ENCODE measurements around the gene SFTPB.

The SFTPB gene

GRCh38 chr2:85712849-85713612, 45.0 kb upstream of the SFTPB start:
- no peak for DNase-seq (ENCODE audit: extremely low spot score)
- TF ChIP-seq LEF1 (IDR thresholded peaks at IDR 0.05; ENCODE audit: borderline replicate concordance) (no peak), ZNF384 (IDR thresholded peaks at IDR 0.05) (no peak), NFRKB (IDR thresholded peaks at IDR 0.05) (no peak), CTBP1 (IDR thresholded peaks at IDR 0.05; ENCODE audit: borderline replicate concordance) (no peak), FOXK2 (IDR thresholded peaks at IDR 0.05) (no peak), BHLHE40 (IDR thresholded peaks at IDR 0.05; ENCODE audit: borderline replicate concordance) (no peak), TARDBP (IDR thresholded peaks at IDR 0.05) (no peak), HDGF (IDR thresholded peaks at IDR 0.05; ENCODE audit: borderline replicate concordance) (no peak), ARNT (IDR thresholded peaks at IDR 0.05) (no peak), L3MBTL2 (conservative IDR thresholded peaks at IDR 0.05) (no peak), ELF4 (IDR thresholded peaks at IDR 0.05) (no peak), SP1 (IDR thresholded peaks at IDR 0.05) (no peak), FOXA1 (IDR thresholded peaks at IDR 0.05) (no peak), FOXM1 (IDR thresholded peaks at IDR 0.05; ENCODE audit: borderline replicate concordance) (no peak), SUZ12 (IDR thresholded peaks at IDR 0.05) (no peak)
- TF ChIP-seq, protein P1, sequence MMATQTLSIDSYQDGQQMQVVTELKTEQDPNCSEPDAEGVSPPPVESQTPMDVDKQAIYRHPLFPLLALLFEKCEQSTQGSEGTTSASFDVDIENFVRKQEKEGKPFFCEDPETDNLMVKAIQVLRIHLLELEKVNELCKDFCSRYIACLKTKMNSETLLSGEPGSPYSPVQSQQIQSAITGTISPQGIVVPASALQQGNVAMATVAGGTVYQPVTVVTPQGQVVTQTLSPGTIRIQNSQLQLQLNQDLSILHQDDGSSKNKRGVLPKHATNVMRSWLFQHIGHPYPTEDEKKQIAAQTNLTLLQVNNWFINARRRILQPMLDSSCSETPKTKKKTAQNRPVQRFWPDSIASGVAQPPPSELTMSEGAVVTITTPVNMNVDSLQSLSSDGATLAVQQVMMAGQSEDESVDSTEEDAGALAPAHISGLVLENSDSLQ (IDR thresholded peaks at IDR 0.05) = no peak
- ChIA-PET CTCF (interaction anchor here (0.9 kb wide), 1 partner anchor 55 kb away, joined by 3 read pairs; no protein-coding TSS in a partner anchor), POLR2A (no interaction called here)

DNA sequence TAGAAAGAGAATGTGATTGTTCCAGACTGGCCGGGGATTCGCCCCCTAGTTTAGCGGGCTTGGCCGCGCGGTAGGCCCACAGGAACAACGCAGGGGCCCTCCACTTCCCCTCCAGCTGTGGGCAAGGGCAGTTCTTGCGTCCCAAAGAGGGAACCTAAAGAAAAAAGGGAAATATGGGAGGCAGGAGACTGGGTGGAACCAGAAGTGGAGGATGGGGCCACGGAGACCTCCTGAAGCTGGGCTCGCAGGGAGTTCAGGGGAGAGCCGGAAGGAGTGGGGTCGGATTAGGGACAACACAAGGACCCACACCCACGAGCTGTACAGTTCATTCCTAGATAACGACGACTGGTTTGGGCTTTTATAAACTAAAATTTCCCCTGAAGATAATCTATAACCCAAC, 44.3 kb upstream of the SFTPB start:
- CTCF ChIA-PET = no interaction called here
- TF ChIP-seq FOXA1 (IDR thresholded peaks at IDR 0.05) = no peak
- TF ChIP-seq L3MBTL2 (conservative IDR thresholded peaks at IDR 0.05) = no peak
- no peak for DNase-seq (ENCODE audit: extremely low spot score)
- POLR2A ChIA-PET = no interaction called here

GRCh38 chr2:85711578-85712060, 43.6 kb upstream of the SFTPB start:
- ChIA-PET CTCF (no interaction called here), POLR2A (no interaction called here)
- no peak for DNase-seq (ENCODE audit: extremely low spot score)
- TF ChIP-seq FOXK2 (IDR thresholded peaks at IDR 0.05) (no peak), BHLHE40 (IDR thresholded peaks at IDR 0.05; ENCODE audit: borderline replicate concordance) (no peak), TARDBP (IDR thresholded peaks at IDR 0.05) (no peak), SP1 (IDR thresholded peaks at IDR 0.05) (no peak), LEF1 (IDR thresholded peaks at IDR 0.05; ENCODE audit: borderline replicate concordance) (no peak), ARNT (IDR thresholded peaks at IDR 0.05) (no peak), FOXA1 (IDR thresholded peaks at IDR 0.05) (no peak), FOXM1 (IDR thresholded peaks at IDR 0.05; ENCODE audit: borderline replicate concordance) (no peak), ZNF384 (IDR thresholded peaks at IDR 0.05) (no peak), HDGF (IDR thresholded peaks at IDR 0.05; ENCODE audit: borderline replicate concordance) (no peak), ELF4 (IDR thresholded peaks at IDR 0.05) (no peak), L3MBTL2 (conservative IDR thresholded peaks at IDR 0.05) (no peak)
- TF ChIP-seq, protein P1 (IDR thresholded peaks at IDR 0.05) = no peak

GRCh38 chr2:85710687-85711577, 42.9 kb upstream of the SFTPB start:
- CTCF ChIA-PET = interaction anchor here (2.4 to 3.7 kb wide), 2 partner anchors 8 to 74 kb away, joined by 8 to 17 read pairs; no protein-coding TSS in a partner anchor

DNA sequence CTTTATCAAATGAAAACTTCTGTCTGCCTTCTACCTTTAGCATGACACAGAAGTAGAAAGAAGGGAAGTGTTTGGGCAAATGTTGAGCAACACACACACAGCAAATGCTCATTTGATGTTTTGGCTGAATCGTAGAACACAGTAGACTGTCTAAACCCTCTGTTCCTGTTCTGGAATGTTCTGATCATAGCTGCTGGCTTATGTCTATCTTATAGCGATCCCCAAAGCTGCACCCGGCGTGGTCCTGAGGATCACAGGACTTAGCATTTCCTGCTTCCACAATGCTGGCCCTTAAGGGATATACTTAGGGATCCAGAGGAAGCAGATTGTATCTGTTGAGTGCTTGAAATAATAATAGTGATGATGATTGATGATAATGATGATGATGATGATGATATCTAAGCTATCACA, 41.4 kb upstream of the SFTPB start:
- DNase-seq (ENCODE audit: extremely low spot score) = no peak
- TF ChIP-seq SUZ12 (IDR thresholded peaks at IDR 0.05) (no peak), ARNT (IDR thresholded peaks at IDR 0.05) (no peak), HDGF (IDR thresholded peaks at IDR 0.05; ENCODE audit: borderline replicate concordance) (no peak), TARDBP (IDR thresholded peaks at IDR 0.05) (no peak), BHLHE40 (IDR thresholded peaks at IDR 0.05; ENCODE audit: borderline replicate concordance) (no peak), FOXK2 (IDR thresholded peaks at IDR 0.05) (no peak)
- TF ChIP-seq, protein P1 (IDR thresholded peaks at IDR 0.05) = no peak
- POLR2A ChIA-PET = no interaction called here
- CTCF ChIA-PET = interaction anchor here (2.4 to 3.7 kb wide), 2 partner anchors 10 to 72 kb away, joined by 8 to 17 read pairs; no protein-coding TSS in a partner anchor

More at GRCh38 chr2:85710687-85711577, 42.9 kb upstream of the SFTPB start:
- no peak for DNase-seq (ENCODE audit: extremely low spot score)
- TF ChIP-seq FOXK2 (IDR thresholded peaks at IDR 0.05) (no peak), NFRKB (IDR thresholded peaks at IDR 0.05) (no peak), L3MBTL2 (conservative IDR thresholded peaks at IDR 0.05) (no peak), ARNT (IDR thresholded peaks at IDR 0.05) (no peak), HDGF (IDR thresholded peaks at IDR 0.05; ENCODE audit: borderline replicate concordance) (no peak), CTBP1 (IDR thresholded peaks at IDR 0.05; ENCODE audit: borderline replicate concordance) (no peak), FOXA1 (IDR thresholded peaks at IDR 0.05) (no peak), FOXM1 (IDR thresholded peaks at IDR 0.05; ENCODE audit: borderline replicate concordance) (no peak), ELF4 (IDR thresholded peaks at IDR 0.05) (no peak), TARDBP (IDR thresholded peaks at IDR 0.05) (no peak), BHLHE40 (IDR thresholded peaks at IDR 0.05; ENCODE audit: borderline replicate concordance) (no peak)
- TF ChIP-seq, protein P1 (IDR thresholded peaks at IDR 0.05) = no peak
- POLR2A ChIA-PET = no interaction called here
